ENCODE measurements around the gene HSPA1B. TPM values are rescaled to one million over a fixed set of nuclear protein-coding genes. Genes with fewer than 3 reads are reported as not detected.
A peak's percentile ranks its signal among the peaks of the same experiment; 100 is the strongest.

The HSPA1B gene
- total RNA-seq, 3 donors from 2014 or later (not counting 1 experiment from before 2014, with no cell fraction given): 8.5 to 112 (median 15.3) TPM

DNA sequence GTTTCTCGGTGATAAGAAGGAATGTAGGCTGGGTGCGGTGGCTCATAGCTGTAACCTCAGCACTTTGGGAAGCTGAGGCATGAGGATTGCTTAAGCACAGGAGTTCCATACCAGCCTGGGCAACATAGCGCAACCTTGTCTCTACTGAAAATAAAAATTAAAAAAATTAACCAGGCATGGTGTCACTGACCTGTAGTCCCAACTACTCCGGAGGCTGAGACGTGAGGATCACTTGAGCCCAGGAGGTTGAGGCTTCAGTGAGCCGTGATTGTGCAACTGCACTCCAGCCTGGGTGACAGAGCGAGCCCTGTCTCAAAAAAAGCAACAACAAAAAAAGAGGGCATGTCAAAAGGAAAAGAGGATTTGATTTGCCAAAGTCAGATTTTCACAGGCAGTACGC lies 31.2 kb downstream of the HSPA1B start:
- no peak overlapping the region for H3K4me3 Mint-ChIP-seq
- Histone ChIP-seq H3K4me3 (ENCODE audit: low read length) (no peak overlapping the region), H3K36me3 (ENCODE audit: control insufficient read depth, insufficient read depth, low read length) (peaks cover 28% of the 10 kb centered on the region), H3K27me3 (ENCODE audit: control insufficient read depth, insufficient read depth, low read length) (no peaks in the 10 kb centered on the region), H3K27ac (ENCODE audit: low read length) (no peak overlapping the region), H3K4me1 (ENCODE audit: control insufficient read depth, insufficient read depth, low read length) (peaks cover 17% of the 10 kb centered on the region), H3K9me3 (ENCODE audit: control insufficient read depth, insufficient read depth, low read length) (no peaks in the 10 kb centered on the region)
- peaks cover 20 to 25% of the 10 kb centered on the region in 2 donors for H3K4me1 Mint-ChIP-seq
- intact Hi-C loops (cut with micrococcal nuclease): no loop called here
- H3K36me3 Mint-ChIP-seq: no peaks in the 10 kb centered on the region
- H3K9me3 Mint-ChIP-seq: no peaks in the 10 kb centered on the region
- no peaks in the 10 kb centered on the region for H3K27me3 Mint-ChIP-seq (ENCODE audit: low read depth in 2 of 2)
- TF ChIP-seq, protein P1, sequence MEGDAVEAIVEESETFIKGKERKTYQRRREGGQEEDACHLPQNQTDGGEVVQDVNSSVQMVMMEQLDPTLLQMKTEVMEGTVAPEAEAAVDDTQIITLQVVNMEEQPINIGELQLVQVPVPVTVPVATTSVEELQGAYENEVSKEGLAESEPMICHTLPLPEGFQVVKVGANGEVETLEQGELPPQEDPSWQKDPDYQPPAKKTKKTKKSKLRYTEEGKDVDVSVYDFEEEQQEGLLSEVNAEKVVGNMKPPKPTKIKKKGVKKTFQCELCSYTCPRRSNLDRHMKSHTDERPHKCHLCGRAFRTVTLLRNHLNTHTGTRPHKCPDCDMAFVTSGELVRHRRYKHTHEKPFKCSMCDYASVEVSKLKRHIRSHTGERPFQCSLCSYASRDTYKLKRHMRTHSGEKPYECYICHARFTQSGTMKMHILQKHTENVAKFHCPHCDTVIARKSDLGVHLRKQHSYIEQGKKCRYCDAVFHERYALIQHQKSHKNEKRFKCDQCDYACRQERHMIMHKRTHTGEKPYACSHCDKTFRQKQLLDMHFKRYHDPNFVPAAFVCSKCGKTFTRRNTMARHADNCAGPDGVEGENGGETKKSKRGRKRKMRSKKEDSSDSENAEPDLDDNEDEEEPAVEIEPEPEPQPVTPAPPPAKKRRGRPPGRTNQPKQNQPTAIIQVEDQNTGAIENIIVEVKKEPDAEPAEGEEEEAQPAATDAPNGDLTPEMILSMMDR (IDR thresholded peaks at IDR 0.05): no peak
- DNase-seq: no peak
- WGBS (ENCODE audit: insufficient coverage): 94% methylated on average over 8 of the region's 8 CpGs
- ATAC-seq: no peak
- H3K27ac Mint-ChIP-seq: no peak overlapping the region

DNA sequence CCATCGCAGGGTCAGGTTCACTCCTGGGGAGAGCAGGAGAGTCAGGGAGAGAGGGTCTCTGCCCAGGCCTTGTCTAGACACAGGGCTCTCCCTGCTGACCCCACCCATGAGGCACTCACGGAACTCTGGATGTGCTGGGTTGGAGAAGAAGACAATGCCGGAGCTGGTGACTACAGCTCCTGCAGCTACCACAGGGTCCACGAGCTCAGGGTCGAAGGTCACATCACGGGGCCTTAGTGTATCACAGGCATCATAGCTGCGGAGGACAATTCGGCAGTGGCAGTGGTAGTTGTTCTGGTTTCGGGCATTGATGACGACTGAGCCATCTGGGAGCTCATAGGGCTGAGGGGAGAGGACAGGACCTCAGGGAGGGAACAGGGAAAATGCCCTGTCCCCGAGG lies 32.4 kb downstream of the HSPA1B start:
- peak overlapping the region; percentile 16 to 44 for H3K27ac Mint-ChIP-seq
- peaks cover 20 to 33% of the 10 kb centered on the region in 2 donors for H3K4me1 Mint-ChIP-seq
- H3K27me3 Mint-ChIP-seq (ENCODE audit: low read depth in 2 of 2): no peaks in the 10 kb centered on the region
- H3K9me3 ChIP-seq (ENCODE audit: control insufficient read depth, insufficient read depth, low read length): no peaks in the 10 kb centered on the region
- ATAC-seq (no peak), DNase-seq (no peak)
- peaks cover 25% of the 10 kb centered on the region for H3K4me1 ChIP-seq (ENCODE audit: control insufficient read depth, insufficient read depth, low read length)
- peaks cover 28% of the 10 kb centered on the region for H3K36me3 ChIP-seq (ENCODE audit: control insufficient read depth, insufficient read depth, low read length)
- H3K4me3 Mint-ChIP-seq: peak overlapping the region; percentile 40
- H3K36me3 Mint-ChIP-seq: no peaks in the 10 kb centered on the region
- H3K27me3 ChIP-seq (ENCODE audit: control insufficient read depth, insufficient read depth, low read length): no peaks in the 10 kb centered on the region
- H3K4me3 ChIP-seq (ENCODE audit: low read length): no peak overlapping the region
- intact Hi-C loops (cut with micrococcal nuclease): no loop called here
- H3K9me3 Mint-ChIP-seq: no peaks in the 10 kb centered on the region
- 93% methylated on average over 11 of the region's 11 CpGs for WGBS (ENCODE audit: insufficient coverage)
- TF ChIP-seq, protein P1 (IDR thresholded peaks at IDR 0.05): no peak
- H3K27ac ChIP-seq (ENCODE audit: low read length): no peak overlapping the region

DNA sequence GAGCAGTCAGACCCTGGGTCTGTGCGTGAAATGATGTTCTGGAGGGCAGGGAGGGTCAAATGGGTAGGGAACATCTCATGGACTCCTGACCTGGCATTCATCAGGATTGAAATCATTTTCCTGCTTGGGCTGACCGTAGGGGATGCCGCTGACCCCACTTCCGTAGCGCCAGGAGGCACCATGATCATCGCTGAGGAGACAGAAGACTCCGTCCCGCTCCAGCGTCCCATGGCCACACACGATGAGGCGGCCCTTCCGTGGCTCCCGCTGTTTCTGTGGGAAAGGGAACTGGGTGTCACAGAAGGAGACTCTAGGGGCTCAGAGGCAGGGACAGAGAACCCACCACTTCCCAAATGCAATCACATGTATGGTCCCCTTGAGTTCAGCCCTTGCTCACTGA lies 32.8 kb downstream of the HSPA1B start:
- no peaks in the 10 kb centered on the region for H3K27me3 Mint-ChIP-seq (ENCODE audit: low read depth in 2 of 2)
- H3K4me3 Mint-ChIP-seq: no peak overlapping the region
- Histone ChIP-seq H3K27me3 (ENCODE audit: control insufficient read depth, insufficient read depth, low read length) (no peaks in the 10 kb centered on the region), H3K9me3 (ENCODE audit: control insufficient read depth, insufficient read depth, low read length) (no peaks in the 10 kb centered on the region), H3K4me3 (ENCODE audit: low read length) (no peak overlapping the region), H3K36me3 (ENCODE audit: control insufficient read depth, insufficient read depth, low read length) (peaks cover 28% of the 10 kb centered on the region), H3K4me1 (ENCODE audit: control insufficient read depth, insufficient read depth, low read length) (peaks cover 25% of the 10 kb centered on the region), H3K27ac (ENCODE audit: low read length) (no peak overlapping the region)
- no peaks in the 10 kb centered on the region for H3K9me3 Mint-ChIP-seq
- 97% methylated on average over 13 of the region's 13 CpGs for WGBS (ENCODE audit: insufficient coverage)
- no peak for DNase-seq
- intact Hi-C loops (cut with micrococcal nuclease): no loop called here
- no peaks in the 10 kb centered on the region for H3K36me3 Mint-ChIP-seq
- H3K4me1 Mint-ChIP-seq: peaks cover 20 to 33% of the 10 kb centered on the region in 2 donors
- peak overlapping the region; percentile 16 to 44 for H3K27ac Mint-ChIP-seq
- TF ChIP-seq, protein P1 (IDR thresholded peaks at IDR 0.05): no peak
- no peak for ATAC-seq

DNA sequence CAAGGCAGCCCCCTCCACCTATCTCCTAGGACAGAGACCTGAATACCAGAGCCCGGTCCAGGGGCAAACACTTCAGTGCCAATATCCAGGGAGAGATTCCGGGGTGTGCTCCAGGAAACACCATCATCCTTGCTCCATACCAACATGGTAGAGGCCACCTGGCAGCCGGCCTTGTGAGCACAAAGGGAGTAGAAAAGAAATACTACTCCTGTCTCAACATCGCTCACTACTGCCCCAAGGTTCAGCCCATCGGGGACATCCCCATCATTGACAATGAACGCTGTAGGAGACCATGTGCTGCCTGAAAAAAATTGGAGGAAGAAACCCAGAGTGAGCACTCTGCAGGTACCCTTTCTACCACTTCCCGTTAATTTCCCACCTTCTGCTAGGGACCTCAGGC lies 33.6 kb downstream of the HSPA1B start:
- Histone ChIP-seq H3K4me3 (ENCODE audit: low read length) (no peak overlapping the region), H3K9me3 (ENCODE audit: control insufficient read depth, insufficient read depth, low read length) (no peaks in the 10 kb centered on the region), H3K27me3 (ENCODE audit: control insufficient read depth, insufficient read depth, low read length) (no peaks in the 10 kb centered on the region), H3K4me1 (ENCODE audit: control insufficient read depth, insufficient read depth, low read length) (peaks cover 25% of the 10 kb centered on the region), H3K36me3 (ENCODE audit: control insufficient read depth, insufficient read depth, low read length) (peaks cover 28% of the 10 kb centered on the region), H3K27ac (ENCODE audit: low read length) (no peak overlapping the region)
- Mint-ChIP-seq H3K4me3 (peak overlapping the region; percentile 96), H3K36me3 (no peaks in the 10 kb centered on the region), H3K9me3 (no peaks in the 10 kb centered on the region), H3K27me3 (ENCODE audit: low read depth in 2 of 2) (no peaks in the 10 kb centered on the region), H3K4me1 (peaks cover 20 to 33% of the 10 kb centered on the region in 2 donors), H3K27ac (peak overlapping the region in 1 of 2 donors; percentile 99)
- TF ChIP-seq, protein P1 (IDR thresholded peaks at IDR 0.05): no peak
- 92% methylated on average over 7 of the region's 7 CpGs for WGBS (ENCODE audit: insufficient coverage)
- ATAC-seq (no peak), DNase-seq (no peak)
- intact Hi-C loops (cut with micrococcal nuclease): no loop called here
